GM23338 (cell line): ENCODE results near the gene TBC1D3B. TPM values are rescaled to one million over a fixed set of nuclear protein-coding genes. Genes with fewer than 3 reads are reported as not detected.

Experiments
- ATAC-seq: fragments of 200-7000 bp; cut with Tn5 transposase; 3 replicates; pipeline ENCODE4 v1.9.1; 2020
- DNase-seq: peaks from one replicate; pipeline ENCODE4 v3.0.0-alpha.2; 2015; ENCODE audit warnings: low spot score
- H2AFZ ChIP-seq: fragments of 200-600 bp; sonication (generic); 2 replicates; pipeline ENCODE4 v1.8.0; 2016; ENCODE audit warnings: antibody characterized with exemption, mild to moderate bottlenecking, moderate library complexity
- H3F3A ChIP-seq: fragments of 200-600 bp; sonication (generic); replicated peaks from 2 replicates; pipeline ENCODE4 v1.8.0; 2017; ENCODE audit warnings: antibody characterized with exemption, mixed run types, low read depth
- H3K27ac ChIP-seq: fragments of 200-600 bp; sonication (generic); 2 replicates; pipeline ENCODE4 v1.6.1; 2016; ENCODE audit warnings: low read depth
- H3K27me3 ChIP-seq: fragments of 200-600 bp; sonication (generic); 2 replicates; pipeline ENCODE4 v1.8.0; 2016; ENCODE audit warnings: mild to moderate bottlenecking, mixed run types, moderate library complexity; ENCODE audit not compliant: insufficient read depth
- H3K36me3 ChIP-seq: fragments of 200-600 bp; sonication (generic); 2 replicates; pipeline ENCODE4 v1.8.0; 2016; ENCODE audit warnings: mild to moderate bottlenecking; ENCODE audit not compliant: insufficient read depth
- H3K4me1 ChIP-seq: fragments of 200-600 bp; sonication (generic); 2 replicates; pipeline ENCODE4 v1.8.0; 2016; ENCODE audit warnings: mild to moderate bottlenecking, moderate library complexity; ENCODE audit not compliant: insufficient read depth
- H3K4me2 ChIP-seq: fragments of 200-600 bp; sonication (generic); 2 replicates; pipeline ENCODE4 v1.7.1; 2017; ENCODE audit warnings: mixed run types
- H3K4me3 ChIP-seq: fragments of 200-600 bp; sonication (generic); 2 replicates; pipeline ENCODE4 v1.6.1; 2016; ENCODE audit warnings: mixed run types
- H3K79me2 ChIP-seq: fragments of 200-600 bp; sonication (generic); replicated peaks from 2 replicates; pipeline ENCODE4 v1.8.0; 2017; ENCODE audit warnings: mild to moderate bottlenecking; ENCODE audit not compliant: insufficient read depth
- H3K9me2 ChIP-seq: fragments of 200-600 bp; sonication (generic); 2 replicates; pipeline ENCODE4 v1.8.0; 2017; ENCODE audit not compliant: insufficient read depth
- H4K20me1 ChIP-seq: fragments of 200-600 bp; sonication (generic); replicated peaks from 2 replicates; pipeline ENCODE4 v1.8.0; 2017; ENCODE audit warnings: mild to moderate bottlenecking; ENCODE audit not compliant: insufficient read depth
- H3K27ac Mint-ChIP-seq: 2 replicates; pipeline ENCODE4 v1.8.0; 2020; ENCODE audit warnings: inconsistent platforms, mild to moderate bottlenecking, moderate library complexity, mixed read lengths
- H3K27me3 Mint-ChIP-seq: 3 replicates; pipeline ENCODE4 v1.8.0; 2022; ENCODE audit warnings: low read depth, mild to moderate bottlenecking, moderate library complexity, mixed read lengths, inconsistent platforms; ENCODE audit not compliant: insufficient read depth, poor library complexity
- H3K36me3 Mint-ChIP-seq: 3 replicates; pipeline ENCODE4 v1.8.0; 2021; ENCODE audit warnings: low read depth, mild to moderate bottlenecking, inconsistent platforms, moderate library complexity, mixed read lengths
- H3K4me1 Mint-ChIP-seq: 3 replicates; pipeline ENCODE4 v1.8.0; 2020; ENCODE audit warnings: mild to moderate bottlenecking, inconsistent platforms, mixed read lengths
- H3K4me3 Mint-ChIP-seq: 3 replicates; pipeline ENCODE4 v1.8.0; 2021; ENCODE audit warnings: moderate library complexity, mild to moderate bottlenecking, inconsistent platforms, mixed read lengths
- H3K9me3 Mint-ChIP-seq: 3 replicates; pipeline ENCODE4 v1.8.0; 2020; ENCODE audit warnings: moderate library complexity, mild to moderate bottlenecking, inconsistent platforms, mixed read lengths
- EZH2 ChIP-seq: fragments of 200-600 bp; sonication (generic); IDR thresholded peaks from one replicate; pipeline ENCODE4 v1.8.0; 2017; ENCODE audit warnings: antibody characterized with exemption, mild to moderate bottlenecking, low read depth; ENCODE audit not compliant: unreplicated experiment
- JUNB ChIP-seq: IDR thresholded peaks from one replicate; pipeline ENCODE4 v1.6.1; 2016; ENCODE audit warnings: antibody characterized with exemption; ENCODE audit not compliant: unreplicated experiment
- POLR2AphosphoS5 ChIP-seq: IDR thresholded peaks from 2 replicates; pipeline ENCODE4 v1.6.1; 2016; ENCODE audit warnings: antibody characterized with exemption, low read depth
- ZNF114 ChIP-seq: fragments of 250-450 bp; sonication (Bioruptor Pico); IDR thresholded peaks from 2 replicates; pipeline ENCODE4 v1.5.0; 2020; ENCODE audit warnings: mild to moderate bottlenecking, moderate library complexity
- polyA plus RNA-seq: library from polyadenylated mRNA; unstranded; fragments of >200 nt; fragmentation: Nextera tagmentation; extraction: Ambion mirVana; gene quantifications from 2 replicates; pipeline ENCODE4 v1.2.1, GENCODE V29; 2016
- total RNA-seq: library from RNA; depleted of rRNA; stranded (reverse); fragments of >200 nt; shearing (Covaris generic); gene quantifications from 2 replicates; pipeline ENCODE4 v1.2.3, GENCODE V29; 2014
- TF ChIP-seq, protein P1 (sequence below): fragments of 250-450 bp; sonication (Bioruptor Pico); IDR thresholded peaks from 2 replicates; pipeline ENCODE4 v1.5.0; 2020; ENCODE audit warnings: mild to moderate bottlenecking, moderate library complexity
- TF ChIP-seq, protein P2 (sequence below): IDR thresholded peaks from 2 replicates; pipeline ENCODE4 v1.6.1; 2016; ENCODE audit warnings: antibody characterized with exemption
- TF ChIP-seq, protein P3 (sequence below), 2 experiments: fragments of 200-600 bp in 1 of 2; sonication (generic) in 1 of 2; conservative IDR thresholded peaks; 2 replicates each; pipeline versions ENCODE4 v1.5.1 to v1.6.1; 2016 to 2017; ENCODE audit warnings: antibody characterized with exemption in 2 of 2, low read depth in 2 of 2, mild to moderate bottlenecking in 2 of 2, moderate library complexity in 1 of 2

The TBC1D3B gene
- total and polyA plus RNA-seq, 2 experiments from 2014 or later, result 0.95 to 1.3 TPM

DNA sequence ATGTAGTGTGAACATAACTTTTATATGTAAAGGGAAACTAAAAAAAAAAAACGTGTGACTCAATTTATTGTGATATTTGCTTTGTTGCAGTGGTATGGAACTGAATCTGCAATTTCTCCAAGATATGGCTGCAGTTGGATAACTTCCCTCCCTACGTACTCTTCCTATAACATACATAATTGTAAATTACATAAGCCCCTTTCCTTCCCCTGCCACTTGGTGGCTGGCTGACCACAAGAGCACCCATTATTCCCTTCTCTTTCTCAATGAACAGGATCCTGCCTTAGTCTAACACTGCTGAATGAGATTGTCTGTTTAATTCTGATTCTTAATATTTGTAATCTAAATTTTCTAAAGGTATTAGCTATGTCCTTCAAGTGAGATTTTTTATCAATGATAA, 45.0 kb downstream of the TBC1D3B start (continued):
- TF ChIP-seq, protein P1, sequence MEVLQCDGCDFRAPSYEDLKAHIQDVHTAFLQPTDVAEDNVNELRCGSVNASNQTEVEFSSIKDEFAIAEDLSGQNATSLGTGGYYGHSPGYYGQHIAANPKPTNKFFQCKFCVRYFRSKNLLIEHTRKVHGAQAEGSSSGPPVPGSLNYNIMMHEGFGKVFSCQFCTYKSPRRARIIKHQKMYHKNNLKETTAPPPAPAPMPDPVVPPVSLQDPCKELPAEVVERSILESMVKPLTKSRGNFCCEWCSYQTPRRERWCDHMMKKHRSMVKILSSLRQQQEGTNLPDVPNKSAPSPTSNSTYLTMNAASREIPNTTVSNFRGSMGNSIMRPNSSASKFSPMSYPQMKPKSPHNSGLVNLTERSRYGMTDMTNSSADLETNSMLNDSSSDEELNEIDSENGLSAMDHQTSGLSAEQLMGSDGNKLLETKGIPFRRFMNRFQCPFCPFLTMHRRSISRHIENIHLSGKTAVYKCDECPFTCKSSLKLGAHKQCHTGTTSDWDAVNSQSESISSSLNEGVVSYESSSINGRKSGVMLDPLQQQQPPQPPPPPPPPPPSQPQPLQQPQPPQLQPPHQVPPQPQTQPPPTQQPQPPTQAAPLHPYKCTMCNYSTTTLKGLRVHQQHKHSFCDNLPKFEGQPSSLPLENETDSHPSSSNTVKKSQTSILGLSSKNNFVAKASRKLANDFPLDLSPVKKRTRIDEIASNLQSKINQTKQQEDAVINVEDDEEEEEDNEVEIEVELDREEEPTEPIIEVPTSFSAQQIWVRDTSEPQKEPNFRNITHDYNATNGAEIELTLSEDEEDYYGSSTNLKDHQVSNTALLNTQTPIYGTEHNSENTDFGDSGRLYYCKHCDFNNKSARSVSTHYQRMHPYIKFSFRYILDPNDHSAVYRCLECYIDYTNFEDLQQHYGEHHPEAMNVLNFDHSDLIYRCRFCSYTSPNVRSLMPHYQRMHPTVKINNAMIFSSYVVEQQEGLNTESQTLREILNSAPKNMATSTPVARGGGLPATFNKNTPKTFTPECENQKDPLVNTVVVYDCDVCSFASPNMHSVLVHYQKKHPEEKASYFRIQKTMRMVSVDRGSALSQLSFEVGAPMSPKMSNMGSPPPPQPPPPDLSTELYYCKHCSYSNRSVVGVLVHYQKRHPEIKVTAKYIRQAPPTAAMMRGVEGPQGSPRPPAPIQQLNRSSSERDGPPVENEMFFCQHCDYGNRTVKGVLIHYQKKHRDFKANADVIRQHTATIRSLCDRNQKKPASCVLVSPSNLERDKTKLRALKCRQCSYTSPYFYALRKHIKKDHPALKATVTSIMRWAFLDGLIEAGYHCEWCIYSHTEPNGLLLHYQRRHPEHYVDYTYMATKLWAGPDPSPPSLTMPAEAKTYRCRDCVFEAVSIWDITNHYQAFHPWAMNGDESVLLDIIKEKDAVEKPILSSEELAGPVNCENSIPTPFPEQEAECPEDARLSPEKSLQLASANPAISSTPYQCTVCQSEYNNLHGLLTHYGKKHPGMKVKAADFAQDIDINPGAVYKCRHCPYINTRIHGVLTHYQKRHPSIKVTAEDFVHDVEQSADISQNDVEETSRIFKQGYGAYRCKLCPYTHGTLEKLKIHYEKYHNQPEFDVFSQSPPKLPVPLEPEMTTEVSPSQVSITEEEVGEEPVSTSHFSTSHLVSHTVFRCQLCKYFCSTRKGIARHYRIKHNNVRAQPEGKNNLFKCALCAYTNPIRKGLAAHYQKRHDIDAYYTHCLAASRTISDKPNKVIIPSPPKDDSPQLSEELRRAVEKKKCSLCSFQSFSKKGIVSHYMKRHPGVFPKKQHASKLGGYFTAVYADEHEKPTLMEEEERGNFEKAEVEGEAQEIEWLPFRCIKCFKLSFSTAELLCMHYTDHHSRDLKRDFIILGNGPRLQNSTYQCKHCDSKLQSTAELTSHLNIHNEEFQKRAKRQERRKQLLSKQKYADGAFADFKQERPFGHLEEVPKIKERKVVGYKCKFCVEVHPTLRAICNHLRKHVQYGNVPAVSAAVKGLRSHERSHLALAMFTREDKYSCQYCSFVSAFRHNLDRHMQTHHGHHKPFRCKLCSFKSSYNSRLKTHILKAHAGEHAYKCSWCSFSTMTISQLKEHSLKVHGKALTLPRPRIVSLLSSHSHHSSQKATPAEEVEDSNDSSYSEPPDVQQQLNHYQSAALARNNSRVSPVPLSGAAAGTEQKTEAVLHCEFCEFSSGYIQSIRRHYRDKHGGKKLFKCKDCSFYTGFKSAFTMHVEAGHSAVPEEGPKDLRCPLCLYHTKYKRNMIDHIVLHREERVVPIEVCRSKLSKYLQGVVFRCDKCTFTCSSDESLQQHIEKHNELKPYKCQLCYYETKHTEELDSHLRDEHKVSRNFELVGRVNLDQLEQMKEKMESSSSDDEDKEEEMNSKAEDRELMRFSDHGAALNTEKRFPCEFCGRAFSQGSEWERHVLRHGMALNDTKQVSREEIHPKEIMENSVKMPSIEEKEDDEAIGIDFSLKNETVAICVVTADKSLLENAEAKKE (CRISPR knock-in tag), result no peak
- TF ChIP-seq, protein P2, sequence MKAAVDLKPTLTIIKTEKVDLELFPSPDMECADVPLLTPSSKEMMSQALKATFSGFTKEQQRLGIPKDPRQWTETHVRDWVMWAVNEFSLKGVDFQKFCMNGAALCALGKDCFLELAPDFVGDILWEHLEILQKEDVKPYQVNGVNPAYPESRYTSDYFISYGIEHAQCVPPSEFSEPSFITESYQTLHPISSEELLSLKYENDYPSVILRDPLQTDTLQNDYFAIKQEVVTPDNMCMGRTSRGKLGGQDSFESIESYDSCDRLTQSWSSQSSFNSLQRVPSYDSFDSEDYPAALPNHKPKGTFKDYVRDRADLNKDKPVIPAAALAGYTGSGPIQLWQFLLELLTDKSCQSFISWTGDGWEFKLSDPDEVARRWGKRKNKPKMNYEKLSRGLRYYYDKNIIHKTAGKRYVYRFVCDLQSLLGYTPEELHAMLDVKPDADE, result no peak
- no peak for TF ChIP-seq JUNB
- TF ChIP-seq POLR2AphosphoS5, result no peak

DNA sequence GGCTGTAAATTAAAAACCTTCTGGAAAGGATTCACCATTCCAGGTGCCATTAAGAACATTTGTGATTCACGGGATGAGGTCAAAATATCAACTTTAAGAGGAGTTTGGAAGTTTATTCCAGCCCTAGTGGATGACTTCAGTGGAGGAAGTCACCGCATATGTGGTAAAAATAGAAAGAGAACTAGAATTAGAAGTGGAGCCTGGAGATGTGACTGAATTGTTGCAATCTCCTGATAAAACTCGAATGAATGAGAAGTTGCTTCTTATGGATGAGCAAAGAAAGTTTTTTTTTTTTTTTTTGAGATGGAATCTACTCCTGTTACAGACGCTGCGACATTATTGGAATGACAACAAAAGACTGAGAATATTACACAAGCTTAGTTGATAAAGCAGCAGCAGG, 46.1 kb downstream of the TBC1D3B start:
- peaks cover 29% of the 10 kb centered on the region for H3K9me3 Mint-ChIP-seq
- H3K27ac Mint-ChIP-seq, result no peak overlapping the region
- peaks cover 7% of the 10 kb centered on the region; the same call in 1 of the 2 replicates for H3K36me3 ChIP-seq
- TF ChIP-seq EZH2, result no peak
- no peak for TF ChIP-seq ZNF114 (CRISPR knock-in tag)
- TF ChIP-seq, protein P1 (CRISPR knock-in tag), result no peak
- TF ChIP-seq, protein P3, sequence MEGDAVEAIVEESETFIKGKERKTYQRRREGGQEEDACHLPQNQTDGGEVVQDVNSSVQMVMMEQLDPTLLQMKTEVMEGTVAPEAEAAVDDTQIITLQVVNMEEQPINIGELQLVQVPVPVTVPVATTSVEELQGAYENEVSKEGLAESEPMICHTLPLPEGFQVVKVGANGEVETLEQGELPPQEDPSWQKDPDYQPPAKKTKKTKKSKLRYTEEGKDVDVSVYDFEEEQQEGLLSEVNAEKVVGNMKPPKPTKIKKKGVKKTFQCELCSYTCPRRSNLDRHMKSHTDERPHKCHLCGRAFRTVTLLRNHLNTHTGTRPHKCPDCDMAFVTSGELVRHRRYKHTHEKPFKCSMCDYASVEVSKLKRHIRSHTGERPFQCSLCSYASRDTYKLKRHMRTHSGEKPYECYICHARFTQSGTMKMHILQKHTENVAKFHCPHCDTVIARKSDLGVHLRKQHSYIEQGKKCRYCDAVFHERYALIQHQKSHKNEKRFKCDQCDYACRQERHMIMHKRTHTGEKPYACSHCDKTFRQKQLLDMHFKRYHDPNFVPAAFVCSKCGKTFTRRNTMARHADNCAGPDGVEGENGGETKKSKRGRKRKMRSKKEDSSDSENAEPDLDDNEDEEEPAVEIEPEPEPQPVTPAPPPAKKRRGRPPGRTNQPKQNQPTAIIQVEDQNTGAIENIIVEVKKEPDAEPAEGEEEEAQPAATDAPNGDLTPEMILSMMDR (conservative IDR thresholded peaks at IDR 0.05; ENCODE audit: low read depth in 2 of 2), result no peak

More for the DNA sequence above, 46.1 kb downstream of the TBC1D3B start:
- Mint-ChIP-seq H3K4me3 (no peak overlapping the region), H3K4me1 (no peaks in the 10 kb centered on the region), H3K27me3 (peaks cover 7% of the 10 kb centered on the region), H3K36me3 (peaks cover 26% of the 10 kb centered on the region)
- Histone ChIP-seq H2AFZ (no peak overlapping the region), H3K4me2 (no peak overlapping the region), H3K79me2 (no peaks in the 10 kb centered on the region), H3K27me3 (no peaks in the 10 kb centered on the region), H3K4me1 (no peaks in the 10 kb centered on the region), H4K20me1 (no peaks in the 10 kb centered on the region), H3K27ac (no peak overlapping the region), H3K4me3 (no peak overlapping the region), H3K9me2 (0 out of 2 replicates have a peak, but pooled peaks cover 8% of the 10 kb centered on the region), H3F3A (no peaks in the 10 kb centered on the region)
- DNase-seq (no peak), ATAC-seq (no peak)
